ENCODE data around the gene RGS7. TPM values are rescaled to one million over a fixed set of nuclear protein-coding genes. Genes with fewer than 3 reads are reported as not detected.

Gene RGS7
- total RNA-seq, 2 donors from 2014 or later, result not detected

GRCh38 chr1:240734001-240734400, 623.0 kb downstream of the RGS7 start:
- DNase-seq (ENCODE audit: low spot score in 2 of 2), result no peak
- ATAC-seq, result no peak
- Mint-ChIP-seq H3K27ac (no peak overlapping the region), H3K36me3 (no peaks in the 10 kb centered on the region), H3K9me3 (no peaks in the 10 kb centered on the region)

- no peaks in the 10 kb centered on the region for H3K36me3 Mint-ChIP-seq
- H3K9me3 Mint-ChIP-seq, result no peaks in the 10 kb centered on the region
- no peak overlapping the region for H3K27ac Mint-ChIP-seq
- DNase-seq (ENCODE audit: low spot score in 2 of 2), result no peak
- ATAC-seq, result peak; percentile 58 to 79
These were observed 624.6 kb downstream of the RGS7 start for GRCh38 chr1:240732390-240732789.

Other genes with a start within 250 kb of the RGS7 start
- 10 to 100 TPM; 65.8 to 69.8 TPM for gene FH, start 162.6 kb upstream of the RGS7 start, total RNA-seq
- not detected for gene KMO, start 175.2 kb upstream of the RGS7 start, total RNA-seq

Measured in activated naive CD4-positive, alpha-beta T cell treated with anti-CD3 and anti-CD28 coated beads, Interleukin-2, amount 50 U/mL, for 72 hours (primary cell).